Umbilical cord (tissue), 2 donors: Measurements from ENCODE around the gene PPM1N. TPM values are rescaled to one million over a fixed set of nuclear protein-coding genes. Genes with fewer than 3 reads are reported as not detected.

Experiments
- DNase-seq: peaks from one replicate; pipeline ENCODE4 v3.0.0-alpha.2; 2015; ENCODE audit warnings: low spot score
- total RNA-seq: library from RNA; depleted of rRNA; stranded (reverse); fragments of >200 nt; gene quantifications from one replicate; pipeline ENCODE4 v1.2.3, GENCODE V29; 2014; ENCODE audit warnings: low replicate concordance; ENCODE audit not compliant: insufficient read depth

Gene PPM1N
- total RNA-seq, 1 donor from 2014 or later = not detected

DNA sequence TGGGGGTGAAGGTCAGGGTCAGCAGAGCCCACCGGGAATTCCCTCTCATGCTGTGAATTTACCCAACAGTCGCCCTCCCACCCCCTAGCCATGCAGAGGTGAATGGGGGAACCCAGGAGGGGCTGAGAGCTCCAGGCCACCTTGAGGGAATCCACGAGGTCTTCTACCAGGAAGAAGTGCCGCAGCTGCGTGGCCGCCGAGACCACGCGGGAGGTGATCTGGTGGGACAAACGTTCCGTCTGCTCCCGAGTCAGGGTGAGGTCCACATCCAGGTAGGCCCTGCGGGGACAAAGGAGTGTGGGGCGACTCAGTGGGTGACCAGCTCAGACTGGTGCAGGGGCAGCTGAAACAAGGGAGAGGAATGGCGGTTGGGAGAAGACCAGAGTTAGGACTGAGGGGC lies 9.5 kb upstream of the PPM1N start:
- DNase-seq = no peak

DNA sequence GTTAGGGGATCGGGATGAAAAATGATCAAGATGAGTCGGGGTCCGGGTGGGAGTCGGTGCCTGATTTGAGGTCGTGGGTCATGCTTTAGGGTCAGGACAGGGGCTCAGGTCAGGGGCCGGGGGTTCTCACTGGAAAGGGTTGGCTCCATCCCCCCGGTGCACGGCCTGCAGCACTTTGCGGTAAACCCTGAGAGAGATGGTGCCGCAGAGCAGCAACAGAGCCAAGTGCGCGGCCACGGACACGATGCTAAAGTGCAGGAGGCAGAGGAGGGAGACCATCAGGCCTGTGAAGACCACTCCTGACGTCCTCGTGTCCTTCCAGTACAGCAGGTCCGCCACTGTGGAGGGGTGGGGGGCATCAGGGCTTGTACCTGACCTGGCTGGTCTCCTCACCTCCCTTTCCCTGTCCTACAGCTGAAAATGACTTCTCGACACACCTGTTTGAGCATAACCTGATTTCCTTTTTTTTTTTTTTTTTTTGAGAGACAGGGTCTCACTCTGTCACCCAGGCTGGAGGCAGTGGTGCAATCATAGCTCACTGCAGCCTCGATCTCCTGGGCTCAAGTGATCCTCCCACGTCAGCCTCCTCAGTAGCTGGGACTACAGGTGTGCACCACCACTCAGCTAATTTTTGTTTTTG lies 8.9 kb upstream of the PPM1N start:
- DNase-seq = no peak

DNA sequence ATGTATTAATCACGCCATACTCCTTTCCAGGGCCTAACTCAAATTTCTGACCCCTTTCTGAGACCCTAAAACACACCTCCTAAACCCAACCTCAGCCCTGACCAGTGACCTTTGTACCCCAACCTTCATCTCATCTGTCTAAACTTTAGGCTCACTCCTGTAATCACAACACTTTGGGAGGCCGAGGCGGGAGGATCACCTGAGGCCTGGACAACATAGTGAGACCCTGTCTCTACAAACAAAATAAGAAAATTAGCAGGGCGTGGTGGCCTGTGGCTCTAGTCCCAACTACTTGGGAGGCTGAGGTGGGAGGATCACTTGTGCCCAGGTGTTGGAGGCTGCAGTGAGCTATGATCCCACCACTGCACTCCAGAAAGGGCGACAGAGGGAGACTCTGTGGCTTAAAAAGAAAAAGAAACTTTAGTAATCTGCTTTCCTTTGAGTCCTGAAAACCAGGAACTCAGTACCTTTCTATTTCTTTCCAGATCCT lies 6.1 kb upstream of the PPM1N start:
- no peak for DNase-seq

DNA sequence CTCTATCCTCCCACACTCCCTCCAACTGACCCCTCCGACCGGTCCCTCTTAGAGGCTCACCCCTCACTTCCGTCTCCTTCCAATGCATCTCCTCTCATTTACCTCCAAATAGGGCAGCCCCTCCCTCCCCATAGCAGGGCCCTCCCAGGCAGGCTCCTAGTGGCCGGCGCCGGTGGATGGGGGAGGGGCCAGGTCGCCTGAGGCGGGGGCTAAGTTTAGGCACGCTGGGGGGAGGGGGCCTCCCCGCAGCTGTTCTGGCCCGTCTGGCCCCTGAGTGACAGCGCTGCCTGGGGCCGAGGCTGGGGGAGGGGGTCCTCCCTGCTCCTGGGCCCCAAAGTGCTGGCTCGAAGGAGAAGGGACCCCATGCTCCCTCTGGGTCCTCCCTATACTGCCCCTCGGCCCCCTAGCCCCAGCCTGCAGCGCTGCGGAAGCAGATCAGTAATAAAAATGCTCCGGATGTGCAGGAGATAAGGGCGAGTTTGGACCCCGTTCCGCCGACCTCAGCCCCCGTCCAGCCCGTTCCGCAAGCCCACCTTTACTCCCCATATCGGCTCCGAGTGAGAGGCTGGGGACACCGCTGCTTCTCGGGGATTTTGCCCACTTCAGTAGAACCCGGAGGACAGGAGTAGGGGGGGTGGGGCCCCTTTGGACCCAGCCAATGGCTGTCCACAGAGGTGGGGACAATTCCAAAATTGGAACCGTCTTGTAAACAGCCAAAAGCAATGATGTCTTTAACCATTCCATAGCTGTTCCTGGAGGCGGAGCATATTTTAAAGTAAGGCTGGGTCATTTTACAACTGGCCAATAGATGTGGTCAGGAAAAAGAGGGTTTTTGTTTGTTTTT lies 5.4 kb upstream of the PPM1N start:
- peak; percentile 85 for DNase-seq

DNA sequence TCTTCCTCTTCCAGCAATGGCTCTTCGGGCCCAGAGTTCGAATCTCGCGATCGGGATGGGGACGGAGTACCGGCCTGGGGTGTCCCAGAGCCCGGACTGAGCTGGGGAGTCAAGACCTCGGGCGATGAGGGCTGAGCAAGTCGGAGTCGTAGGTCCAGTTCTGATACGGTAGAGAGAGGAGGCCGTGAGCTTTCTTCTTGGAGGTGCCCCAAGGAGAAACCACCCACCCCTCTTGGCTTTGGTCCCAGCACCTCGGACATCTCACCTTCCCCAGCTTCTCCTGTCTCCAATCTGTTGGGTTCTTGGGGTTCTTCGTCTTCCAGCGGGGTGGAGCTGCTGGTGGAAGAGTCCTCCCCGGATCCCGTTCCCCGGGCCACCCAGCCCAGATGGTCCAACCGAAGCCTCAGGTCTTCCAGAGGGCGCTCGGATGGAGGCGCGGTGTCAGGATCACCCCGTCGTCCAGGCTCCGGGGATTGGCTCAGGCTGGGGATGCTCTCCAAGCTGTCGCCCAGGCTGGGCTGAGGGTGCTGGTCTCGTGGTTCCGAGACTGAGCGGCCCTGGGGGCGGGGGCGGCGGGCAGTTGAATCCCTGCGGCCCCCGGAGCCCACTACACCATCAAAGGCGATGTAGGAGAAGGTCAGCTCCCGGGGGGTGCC lies 3.9 kb upstream of the PPM1N start:
- DNase-seq = no peak

DNA sequence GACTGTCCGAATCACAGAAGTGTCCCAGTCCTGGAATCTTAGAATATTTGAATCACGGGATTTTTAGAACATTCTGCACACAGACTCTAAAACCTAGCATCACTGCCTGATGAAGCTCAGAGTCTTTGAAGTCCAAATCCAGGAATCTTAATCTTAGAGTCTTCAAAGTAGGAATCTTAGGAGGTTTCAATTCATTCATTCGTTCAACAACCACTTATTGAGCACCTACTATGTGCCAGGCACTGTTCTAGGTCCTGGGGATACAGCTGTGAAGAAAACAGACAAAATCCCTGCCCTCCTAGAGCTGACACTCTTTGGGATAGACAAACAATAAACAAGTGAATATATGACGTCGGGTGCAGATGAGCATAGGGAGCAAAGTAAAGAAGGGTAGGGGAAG lies 3.1 kb upstream of the PPM1N start:
- DNase-seq = no peak

DNA sequence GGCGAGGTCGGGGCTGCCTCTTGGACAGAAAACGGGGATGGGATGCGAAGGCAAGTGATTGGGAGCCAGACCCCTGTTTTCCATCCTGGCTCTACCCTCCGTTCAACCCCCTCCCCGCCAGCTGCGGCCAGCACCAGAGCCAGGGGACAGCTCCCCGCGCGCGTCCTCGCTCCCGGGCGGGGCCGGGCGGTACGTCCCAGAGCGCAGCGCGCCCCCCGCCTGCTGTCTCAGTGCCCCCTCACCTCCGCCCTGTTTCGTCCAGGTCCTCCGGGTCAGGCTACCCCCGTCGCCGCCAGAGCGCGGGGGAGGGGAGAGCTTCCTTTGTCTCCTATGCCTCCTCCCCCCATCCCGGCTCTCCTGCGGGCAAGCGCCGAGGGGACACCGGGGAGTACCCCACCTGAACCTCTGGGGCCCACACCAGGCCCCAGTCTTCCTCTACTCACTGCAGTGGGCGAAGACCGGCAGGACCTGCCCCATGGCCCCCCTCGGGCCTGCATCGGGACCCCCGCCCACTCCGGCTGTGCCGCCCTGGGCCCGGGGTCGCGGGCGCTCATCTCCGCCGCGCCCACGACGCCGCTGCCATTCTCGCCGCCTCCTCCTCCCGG lies 1.8 kb upstream of the PPM1N start:
- peak; percentile 53 for DNase-seq

DNA sequence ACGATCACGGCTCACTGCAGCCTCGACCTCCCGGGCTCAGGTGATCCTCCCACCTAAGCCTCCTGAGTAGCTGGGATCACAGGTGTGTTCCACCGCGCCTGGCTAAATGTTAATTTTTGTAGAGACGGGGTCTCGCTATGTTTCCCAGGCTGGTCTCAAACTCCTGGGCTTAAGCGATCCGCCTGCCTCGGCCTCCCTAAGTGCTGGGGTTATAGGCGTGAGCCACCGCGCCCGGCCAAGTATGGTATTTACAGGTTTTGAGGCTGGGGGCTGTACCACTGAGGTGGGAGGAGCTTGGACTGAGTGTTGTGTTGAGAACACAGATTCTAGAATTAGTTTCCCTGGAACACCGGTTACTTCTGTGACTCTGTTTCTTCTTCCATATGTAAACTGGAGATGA lies 452 bp upstream of the PPM1N start:
- DNase-seq = no peak

DNA sequence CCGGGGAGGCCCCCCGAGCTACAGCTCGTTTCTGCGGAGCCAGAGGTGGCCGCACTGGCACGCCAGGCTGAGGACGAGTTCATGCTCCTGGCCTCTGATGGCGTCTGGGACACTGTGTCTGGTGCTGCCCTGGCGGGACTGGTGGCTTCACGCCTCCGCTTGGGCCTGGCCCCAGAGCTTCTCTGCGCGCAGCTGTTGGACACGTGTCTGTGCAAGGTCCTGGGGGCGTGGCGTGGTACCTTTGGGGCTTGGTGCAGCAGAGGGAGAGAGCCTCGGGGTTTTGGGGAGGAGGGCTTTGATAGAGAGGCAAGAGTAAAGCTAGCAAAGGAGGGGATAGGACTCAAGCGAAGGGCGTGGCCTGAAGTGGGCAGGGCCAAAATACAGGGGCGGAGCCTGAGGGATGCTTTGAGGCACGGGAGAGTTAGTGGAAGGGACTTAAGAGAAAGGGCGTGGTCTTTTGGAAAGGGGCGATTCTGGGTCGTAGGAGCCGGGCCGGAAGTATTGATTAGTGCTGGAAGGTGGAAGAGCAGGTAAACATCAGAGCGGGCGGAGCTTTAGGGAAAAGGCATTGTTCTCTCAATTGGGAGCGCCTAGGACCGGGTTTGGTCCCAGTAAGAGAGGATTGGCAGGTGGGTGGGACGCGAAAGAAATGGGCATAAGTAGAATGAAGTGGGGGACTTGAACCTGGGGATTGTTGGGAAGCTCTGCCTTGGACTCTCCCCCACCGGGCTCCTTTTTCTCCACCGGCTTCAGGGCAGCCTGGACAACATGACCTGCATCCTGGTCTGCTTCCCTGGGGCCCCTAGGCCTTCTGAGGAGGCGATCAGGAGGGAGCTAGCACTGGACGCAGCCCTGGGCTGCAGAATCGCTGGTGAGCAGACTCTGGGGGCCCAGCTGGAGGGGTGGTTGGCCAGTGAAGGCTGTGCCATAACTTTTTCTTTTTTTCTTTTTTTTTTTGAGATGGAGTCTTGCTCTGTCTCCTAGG lies 1.2 kb downstream of the PPM1N start:
- DNase-seq = no peak

DNA sequence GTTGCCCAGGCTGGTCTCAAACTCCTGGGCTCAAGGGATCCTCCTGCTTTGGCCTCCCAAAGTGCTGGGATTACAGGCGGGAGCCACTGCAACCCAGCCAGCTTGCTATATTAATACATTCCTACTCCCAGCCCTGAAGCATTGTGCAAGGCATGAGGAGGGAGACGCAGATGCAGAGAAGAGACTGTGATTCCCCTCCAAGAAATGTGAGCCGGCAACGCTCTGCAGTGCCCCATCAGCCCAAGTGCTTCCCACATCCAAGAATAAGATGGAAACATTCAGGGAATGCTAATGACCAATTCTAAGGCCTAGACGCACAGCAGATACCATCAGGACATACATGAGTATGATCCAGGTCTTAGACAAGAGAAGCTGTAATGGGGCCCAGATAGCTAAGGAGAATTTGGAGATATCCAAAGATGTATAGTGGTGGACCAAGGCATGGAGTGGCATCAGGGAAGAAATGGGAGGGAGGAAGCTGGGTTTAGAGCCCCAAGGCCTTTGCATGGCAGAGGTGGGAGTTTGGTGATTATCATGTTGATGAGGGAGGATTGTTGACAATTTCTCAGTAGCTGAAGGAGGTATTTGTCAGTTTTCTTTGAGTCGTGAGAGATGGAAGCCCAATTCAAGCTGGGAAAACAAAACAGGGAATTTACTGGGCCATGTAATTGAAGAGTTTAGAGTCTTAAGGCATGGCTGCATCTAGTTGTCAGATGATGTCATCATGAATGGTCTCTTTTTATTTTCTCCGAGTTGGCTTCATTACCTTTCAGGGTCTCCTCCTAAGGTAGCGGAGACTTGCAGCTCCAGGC lies 2.9 kb downstream of the PPM1N start:
- no peak for DNase-seq

DNA sequence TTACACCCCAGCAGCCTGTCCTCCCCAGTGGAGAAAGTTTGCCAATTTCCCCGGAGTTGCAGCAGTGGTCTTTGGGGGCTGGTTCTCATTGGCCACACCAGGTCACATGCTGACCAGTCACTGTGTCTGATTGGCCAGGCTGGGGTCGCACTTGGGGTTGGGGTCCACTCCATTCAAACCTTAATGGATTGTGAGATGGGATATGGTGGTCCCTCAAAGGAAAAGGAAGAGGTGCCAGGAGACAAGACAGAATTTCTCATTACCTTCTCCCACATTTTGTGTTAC lies 3.4 kb downstream of the PPM1N start:
- DNase-seq = no peak

DNA sequence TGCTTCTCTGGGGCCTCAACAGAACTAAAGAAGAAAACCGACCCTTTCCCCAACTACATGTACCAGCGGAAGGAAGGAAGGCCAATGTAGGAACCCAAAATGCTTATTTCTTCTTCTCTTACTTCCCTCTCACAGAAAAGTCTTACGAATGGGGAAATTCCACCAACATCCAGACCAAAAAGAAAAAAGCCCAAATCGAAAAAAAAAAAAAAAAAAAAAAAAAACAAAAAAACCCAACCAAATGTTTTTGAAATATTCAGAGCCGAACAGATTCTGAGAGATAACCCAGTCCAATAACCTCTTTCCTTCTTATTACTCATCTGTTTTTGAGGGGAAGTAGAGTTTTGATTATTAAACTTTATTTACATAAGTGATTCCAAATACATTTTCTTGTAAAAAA lies 3.9 kb downstream of the PPM1N start:
- DNase-seq = no peak

DNA sequence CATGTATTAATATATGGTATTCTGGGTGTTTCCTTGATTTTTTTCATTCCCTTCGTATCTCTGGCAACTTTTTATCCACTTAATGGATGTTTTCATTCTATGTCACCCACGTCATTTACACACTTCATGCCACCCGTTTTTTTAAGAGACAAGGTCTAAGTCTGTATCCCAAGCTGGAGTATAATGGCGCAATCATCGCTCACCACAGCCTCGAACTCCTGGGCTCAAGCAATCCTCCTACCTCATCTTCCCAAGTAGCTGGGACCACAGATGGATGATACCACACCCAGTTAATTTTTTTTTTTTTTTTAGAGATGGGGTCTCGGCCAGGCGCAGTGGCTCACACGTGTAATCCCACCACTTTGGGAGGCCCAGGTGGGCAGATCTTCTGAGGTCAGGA lies 5.7 kb downstream of the PPM1N start:
- no peak for DNase-seq

DNA sequence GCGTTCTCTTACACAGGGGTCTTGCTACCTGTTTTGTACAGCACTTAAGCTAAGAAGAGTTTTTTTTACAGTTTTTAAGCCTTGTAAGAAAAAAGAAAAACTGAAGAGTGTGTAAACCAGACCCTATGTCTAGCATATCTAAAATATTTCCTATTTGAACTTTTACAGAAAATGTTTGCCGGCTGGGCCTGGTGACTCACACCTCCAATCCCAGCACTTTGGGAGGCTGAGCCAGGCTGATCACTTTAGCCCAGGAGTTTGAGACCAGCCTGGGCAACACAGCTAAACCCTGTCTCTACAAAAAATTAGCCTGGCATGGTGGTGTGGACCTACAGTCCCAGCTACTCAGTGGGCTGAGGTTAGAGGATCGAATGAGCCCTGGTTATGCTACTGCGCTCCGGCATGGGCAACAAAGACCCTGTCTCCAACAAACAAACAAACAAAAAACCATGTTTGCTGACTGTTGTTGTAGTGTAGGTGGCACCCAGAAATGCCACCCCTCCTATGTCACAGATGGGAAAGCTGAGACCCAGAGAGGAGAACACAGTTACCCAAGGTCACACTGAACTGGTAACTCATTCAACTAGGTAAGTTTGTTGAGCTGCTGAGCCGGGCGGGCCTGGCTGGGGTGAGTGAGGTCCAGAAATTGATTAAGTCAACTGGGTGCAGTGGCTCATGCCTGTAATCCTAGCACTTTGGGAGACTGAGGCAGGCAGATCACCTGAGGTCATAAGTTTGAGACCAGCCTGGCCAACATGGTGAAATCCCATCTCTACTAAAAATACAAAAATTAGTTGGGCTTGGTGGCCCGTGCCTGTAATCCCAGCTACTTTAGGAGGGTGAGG lies 7.1 kb downstream of the PPM1N start:
- DNase-seq = peak; percentile 59

DNA sequence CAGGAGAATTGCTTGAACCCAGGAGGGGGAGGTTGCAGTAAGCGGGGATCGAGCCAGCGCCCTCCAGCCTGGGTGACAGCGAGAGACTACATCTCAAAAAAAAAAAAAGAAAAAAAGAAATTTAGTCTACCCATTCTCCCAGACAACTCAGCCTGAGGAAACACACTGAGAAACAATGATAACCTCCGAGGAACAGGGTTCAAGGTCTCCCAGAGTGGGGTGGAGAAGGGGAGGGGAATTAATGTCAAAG lies 7.7 kb downstream of the PPM1N start:
- no peak for DNase-seq

DNA sequence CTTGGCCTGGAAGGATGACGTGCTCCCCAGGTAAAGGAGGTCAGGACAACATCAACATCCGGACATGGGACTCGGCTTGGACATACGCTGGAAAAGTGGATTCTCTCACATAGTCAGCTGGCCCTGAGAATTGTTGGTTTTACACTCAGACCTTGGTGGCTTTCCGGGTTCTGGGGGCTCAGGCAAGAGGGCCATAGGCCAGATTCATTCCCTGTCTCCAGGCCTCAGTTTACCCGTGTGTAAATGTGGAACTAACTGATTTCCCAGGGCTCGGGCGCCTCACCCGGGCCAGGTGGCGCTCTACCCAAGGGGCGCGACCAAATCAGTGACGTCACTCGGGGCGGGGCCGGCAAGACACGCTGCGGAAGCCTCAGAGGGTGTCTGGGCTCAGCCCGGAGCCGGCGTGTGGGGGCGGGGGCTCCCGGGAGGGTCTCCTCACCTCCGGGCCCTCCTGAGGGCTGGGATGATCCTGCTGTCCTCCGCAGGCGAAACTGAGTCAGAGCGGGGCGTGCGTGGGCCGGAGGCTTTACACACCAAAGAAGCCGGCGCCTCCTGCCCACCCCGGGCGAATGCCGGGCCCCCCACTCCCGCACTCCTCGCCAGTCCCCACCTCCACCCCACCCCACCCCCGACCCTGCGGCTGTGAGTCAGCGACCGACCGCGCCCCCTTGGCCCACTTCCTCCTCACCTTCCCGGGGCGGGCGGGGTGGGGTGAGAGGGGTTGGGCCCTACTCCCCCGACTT lies 8.2 kb downstream of the PPM1N start:
- DNase-seq = peak; percentile 94

DNA sequence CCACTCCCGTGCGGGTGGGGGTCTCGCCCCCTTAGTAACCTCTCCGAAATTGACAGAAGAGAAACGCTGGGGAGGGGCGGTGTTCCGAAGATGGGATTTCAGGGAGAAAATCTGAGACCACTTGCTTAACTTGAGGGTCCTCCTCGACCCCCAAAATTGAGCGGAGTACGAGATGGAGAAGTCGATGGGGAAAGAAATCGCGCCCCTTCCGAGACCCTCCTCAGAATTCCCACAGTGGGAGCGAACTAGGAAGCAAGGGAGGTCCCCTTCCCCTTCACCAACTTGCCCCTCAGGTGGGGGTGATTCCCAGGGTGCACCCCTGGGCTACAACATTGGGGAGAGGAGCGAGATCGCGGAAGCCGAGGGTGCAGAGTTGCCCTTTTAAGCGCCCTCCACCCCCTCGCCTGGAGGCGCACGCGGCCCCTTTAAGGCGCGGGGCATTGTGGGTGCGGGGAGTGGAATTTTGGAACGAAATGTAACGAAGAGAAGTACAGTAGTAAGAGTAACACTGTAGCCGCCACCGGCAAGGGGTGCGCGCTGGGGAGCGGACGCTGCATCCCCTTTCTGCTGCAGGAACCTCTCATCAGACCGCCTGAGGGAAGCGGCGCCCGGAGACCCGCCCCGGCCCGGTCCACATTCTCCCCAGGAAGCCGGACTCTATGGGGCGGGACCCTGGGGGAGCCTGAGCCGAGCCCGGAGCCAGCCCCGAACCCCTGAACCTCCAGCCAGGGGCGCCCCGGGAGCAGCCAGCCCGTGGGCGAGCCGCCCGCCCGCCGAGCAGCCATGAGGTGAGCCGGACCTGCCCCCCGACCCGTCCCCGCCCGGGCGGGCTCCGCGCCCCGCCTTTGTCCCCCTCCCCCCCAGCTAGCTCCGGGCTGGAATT lies 9.0 kb downstream of the PPM1N start, which contains the start of gene VASP:
VASP (plus strand) TSS at position 491 of the 883 bp plus-strand sequence; CDS start at position 784, 293 bp downstream.
- DNase-seq = peak; percentile 91
